COLO668 (cell line): ENCODE results near the gene SCN3A.
A peak's percentile ranks its signal among the peaks of the same experiment; 100 is the strongest.

Experiments
- DNase-seq: peaks from one replicate; lab custom pipeline; 2025; ENCODE audit not compliant: unreplicated experiment; lab: John Stamatoyannopoulos, UW

The SCN3A gene

DNA sequence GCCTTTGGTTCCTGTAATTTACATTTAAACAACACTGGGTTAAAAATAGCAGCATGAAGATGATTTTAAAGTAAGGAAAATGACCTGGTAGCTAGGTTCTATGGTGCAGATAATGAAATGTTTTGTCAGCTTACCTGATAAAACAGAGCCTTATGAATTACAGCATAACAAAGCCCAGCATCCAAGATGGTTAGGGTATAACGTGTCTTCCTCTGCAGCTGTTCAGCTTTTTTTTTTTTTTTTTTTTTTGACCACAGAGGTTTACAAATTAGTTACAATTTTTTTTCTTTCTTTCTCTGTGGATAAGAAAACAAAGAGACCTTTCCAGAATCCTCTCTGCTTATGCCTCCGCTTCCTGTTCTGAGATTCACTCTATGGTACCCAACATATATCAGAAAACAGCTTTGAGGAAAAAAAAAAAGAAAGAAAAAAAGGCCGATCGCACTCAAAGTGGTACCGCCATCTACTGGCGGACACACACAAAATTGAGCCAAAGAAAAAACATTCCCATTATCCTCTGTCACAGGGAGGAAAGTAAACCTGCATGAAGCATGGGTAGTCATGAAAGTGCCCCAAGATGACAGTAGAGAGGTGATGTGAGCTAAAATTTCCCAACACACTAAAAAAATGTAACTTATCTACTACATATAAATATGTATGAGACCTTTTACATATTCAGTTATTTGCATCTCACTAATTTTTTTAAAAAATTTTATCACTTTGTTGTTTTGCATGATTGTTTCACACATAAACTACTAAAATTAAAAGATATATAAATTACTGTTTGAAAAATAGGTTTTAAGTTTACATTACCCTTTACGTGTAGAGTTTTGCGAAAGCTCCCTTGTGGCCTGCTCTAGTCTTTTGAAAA is at the start of gene SCN3A:
Gene SCN3A, minus strand, starts transcription at position 362 of the 871 bp plus-strand sequence. CDS start 27,656 bp downstream, outside the sequence.
- peak; percentile 65 for DNase-seq

DNA sequence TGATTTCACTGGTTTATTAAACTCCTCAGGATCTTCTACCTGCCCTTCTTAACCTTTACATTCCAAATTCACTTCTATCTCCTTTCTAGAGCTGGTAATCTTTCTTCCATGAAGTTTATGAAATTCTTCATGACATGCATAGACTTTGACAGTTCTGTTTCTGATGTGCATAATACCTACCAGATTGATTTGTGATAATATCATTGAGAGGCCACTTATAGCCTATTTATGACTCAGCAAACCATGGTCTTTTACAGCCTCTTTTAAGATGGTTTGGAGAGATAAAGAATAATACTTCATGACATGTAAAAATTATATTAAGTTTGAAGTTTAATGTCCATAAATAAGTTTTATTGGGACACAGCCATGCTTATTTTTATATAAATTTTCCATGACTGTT is 49.3 kb upstream of the SCN3A start:
- no peak for DNase-seq

DNA sequence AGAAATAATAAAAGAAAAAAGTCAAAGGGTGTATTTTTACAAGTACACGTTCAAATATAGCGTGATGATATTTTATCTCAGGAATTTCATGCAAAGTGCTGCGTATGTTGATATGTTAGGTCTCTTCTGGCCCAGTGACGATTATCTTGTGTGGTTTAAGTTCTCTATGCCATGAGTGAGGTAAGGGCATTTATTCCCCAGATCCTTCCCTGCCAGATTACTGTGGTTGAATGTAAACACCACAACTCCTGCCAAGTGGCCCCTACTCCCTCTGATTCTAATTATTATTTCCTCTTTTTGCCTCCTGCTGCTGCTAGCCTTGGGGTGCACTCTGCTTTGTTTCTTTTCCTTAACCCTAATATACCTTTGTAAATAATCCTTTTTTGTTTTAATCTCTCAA is 47.5 kb upstream of the SCN3A start:
- no peak for DNase-seq

DNA sequence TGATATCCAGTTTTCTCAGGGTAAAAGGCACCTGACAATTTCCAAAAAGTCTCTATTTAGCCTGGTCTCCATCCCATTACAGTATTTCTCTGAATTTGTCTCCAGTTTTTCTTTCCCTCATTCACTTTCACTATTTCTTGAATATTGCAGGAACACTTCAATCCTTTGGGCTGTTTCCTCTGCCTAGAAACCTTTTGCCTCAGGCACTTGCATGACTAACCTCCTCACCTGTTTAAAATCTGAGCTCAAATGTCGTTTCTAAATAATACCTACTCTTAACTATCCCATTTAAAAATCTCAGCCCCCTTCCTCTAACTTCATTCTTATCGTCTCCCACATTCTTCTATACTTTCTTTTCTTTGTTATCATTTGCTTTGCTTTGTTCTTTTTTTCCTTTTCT is 44.4 kb upstream of the SCN3A start:
- no peak for DNase-seq

DNA sequence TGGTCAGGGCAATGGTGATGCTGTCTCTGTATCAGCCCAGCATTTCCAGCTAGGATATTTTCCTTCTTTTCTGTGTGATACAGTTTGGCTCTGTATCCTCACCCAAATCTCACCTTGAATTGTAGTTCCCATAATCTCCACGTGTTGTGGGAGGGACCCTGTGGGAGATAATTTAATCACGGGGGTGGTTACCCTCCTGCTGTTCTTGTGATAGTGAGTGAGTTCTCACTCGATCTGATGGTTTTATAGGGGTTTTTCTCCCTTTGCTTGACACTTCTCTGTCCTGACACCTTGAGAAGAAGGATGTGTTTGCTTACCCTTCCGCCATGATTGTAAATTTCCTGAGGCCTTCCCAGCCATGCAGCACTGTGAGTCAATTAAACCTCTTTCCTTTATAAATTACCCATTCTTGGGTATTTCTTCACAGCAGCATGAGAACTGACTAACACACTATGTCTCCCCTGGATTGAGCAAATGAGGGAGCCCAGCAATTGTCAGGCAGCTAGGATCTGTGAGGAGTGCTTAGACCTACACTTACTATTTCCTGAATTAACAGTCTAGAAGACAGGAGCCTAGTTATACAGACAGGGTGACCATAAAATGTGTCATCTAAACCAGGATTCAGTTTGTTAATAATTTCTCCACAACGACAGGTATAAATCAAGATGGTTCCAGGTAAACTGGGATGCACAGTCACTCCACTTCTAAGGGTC is 41.4 kb upstream of the SCN3A start:
- DNase-seq, result no peak

DNA sequence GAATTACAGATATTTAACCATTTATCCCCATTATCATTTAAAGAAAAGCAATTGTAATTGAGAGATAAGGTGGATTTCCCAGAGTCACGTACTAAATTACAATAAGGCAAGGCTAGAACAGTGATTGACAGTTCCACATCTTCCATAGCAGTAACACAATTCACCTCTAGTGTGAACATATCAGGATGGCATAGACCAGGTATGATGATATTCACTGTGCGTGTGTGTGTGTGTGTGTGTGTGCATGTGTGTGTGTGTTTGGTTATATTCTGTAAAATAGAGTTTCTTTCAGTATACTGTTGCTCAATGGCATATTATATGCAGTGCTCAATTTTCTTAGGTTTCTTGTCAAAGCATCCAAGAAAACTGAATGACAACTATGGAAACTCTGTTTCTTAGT is 37.1 kb upstream of the SCN3A start:
- no peak for DNase-seq

DNA sequence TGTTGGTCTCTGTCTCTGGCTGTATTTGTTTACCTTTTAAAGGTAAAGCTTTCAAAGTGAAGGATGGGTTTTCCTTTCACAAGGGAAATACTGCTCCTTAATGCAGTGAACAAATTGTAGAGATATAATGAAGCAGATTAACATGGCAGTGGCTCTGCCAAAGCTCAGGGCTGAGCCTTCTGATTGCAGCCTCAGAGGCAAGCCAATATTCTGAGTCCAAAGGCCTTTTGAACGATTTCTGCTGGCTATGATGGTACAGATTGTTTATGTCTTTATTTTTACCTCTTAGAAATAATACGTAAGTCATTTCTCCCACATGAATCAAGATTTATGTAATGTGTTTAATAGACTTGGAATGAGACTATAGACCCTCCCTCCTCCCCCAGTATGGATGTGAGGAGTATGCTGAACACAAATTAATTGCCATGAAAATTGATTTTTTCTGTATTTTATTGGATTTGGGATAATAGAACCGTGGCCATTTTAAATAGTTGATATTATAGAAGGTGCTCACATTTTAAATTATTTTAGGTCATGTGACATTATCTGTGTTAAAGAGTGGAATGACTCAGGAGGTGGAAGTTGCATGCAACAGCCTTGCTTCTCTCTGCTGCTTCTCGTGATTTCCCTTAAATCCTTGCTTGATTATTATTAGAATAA is 36.1 kb upstream of the SCN3A start:
- DNase-seq, result no peak

DNA sequence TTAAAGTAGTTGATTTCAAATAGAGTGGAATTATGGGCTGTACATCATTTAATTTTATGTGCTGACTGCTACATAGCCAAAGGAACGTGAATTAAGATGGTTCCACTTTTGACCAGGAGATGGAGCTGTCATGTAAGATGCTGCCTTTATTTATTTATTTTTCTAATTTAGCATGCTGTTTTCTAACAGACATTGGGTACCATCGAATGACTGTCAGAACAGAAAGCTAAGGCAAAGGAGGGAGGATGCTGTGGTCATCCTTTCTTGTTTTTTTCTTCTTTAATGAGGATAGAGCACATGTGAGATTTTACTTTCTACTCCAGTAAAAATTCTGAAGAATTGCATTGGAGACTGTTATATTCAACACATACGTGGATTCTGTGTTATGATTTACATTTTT is 35.4 kb upstream of the SCN3A start, which contains the start of gene SCN2A:
Gene SCN2A, plus strand, starts transcription at position 185 of the 400 bp plus-strand sequence. CDS start 56,410 bp downstream, outside the sequence.
- DNase-seq, result peak; percentile 37

DNA sequence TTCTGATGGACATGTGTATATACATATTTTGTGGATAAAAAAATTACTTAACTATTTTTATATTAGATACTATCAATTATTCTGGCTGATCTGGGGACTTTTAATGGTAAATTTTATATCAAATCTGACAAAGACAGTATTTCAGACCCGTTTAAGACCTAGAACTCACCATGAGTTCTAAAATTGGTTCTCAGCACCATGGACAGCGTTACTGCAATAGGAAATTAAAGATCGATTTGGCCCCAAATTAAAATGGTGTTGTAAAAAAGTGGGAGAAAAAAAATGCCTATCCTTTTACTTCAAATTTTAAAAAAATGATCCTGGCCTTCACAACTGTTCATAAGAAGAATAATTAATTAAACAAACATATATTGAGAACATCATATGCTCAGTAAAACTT is 34.4 kb upstream of the SCN3A start:
- DNase-seq, result no peak

DNA sequence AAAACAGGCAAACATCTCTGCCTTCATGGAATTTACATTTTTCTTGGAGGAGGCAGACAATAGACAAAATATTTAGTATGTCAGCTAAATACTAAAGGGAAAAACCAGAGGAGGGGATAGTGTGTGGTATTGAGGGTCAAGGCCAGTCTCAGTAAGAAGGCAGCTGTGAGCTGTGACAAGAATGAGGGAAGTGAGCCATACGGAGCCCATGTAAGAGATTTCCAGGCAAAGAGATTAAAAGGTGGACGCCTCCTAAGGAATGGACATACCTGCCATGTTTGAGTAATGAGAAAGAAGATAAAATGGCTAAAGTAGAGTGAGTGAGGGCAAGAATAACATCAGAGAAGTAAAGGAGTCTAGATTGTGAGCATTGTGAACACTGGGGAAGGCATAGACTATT is 33.2 kb upstream of the SCN3A start:
- no peak for DNase-seq

DNA sequence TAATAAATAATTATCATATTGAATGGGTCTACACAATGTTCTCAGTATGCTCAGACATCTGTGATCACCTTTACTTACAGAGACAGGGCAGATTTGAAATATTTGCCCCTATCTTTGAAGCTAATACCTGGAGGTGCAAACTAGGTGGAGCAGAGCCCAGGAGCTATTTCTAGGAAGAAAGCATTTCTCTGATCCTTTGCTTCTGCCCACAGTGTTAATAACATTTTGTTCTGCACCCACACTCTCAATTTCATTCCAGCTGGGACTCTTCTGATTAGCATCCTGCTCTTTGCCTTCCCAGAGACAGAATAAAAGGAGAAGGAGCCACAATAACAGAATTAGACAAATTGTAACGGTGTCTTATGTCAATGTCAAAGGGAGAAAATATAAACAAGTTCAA is 23.7 kb upstream of the SCN3A start:
- DNase-seq, result no peak

DNA sequence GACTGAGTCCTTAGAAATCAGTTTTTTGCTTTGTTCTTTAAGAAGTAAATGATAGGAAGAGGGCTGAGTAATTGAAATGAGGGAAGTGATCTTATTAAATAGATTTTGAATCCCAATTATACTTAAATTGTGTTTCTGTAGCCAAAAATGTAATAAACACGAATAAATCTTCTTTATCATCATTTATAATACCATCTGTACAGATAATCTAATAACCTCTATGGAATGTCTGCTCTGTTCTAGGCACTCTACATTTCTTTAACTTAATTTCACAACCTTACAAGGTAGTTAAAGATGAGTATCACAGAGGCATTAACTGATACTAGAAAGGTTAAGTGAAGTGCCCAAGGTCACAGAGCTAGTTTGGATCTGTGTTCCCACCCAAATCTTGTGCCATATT is 21.1 kb upstream of the SCN3A start:
- DNase-seq, result no peak

DNA sequence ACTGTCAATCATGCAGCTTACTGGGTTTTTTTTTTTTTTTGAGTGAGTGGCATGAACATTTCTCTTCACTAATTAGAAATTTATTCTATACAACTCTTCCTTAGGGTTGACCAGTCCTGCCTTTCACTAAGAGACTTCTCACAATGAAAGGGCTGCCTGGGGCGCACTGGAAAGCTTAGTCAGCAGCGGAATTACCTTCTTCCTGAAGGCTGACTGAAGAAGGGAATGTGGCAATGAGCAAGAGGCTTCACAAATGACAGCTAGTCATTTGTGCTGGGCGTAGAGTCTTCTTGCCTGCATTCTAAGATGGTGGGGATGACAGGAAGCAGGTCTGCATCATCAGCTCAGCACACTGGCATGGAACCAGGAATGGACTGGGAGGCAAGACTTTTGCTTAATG is 15.6 kb upstream of the SCN3A start:
- DNase-seq, result no peak

DNA sequence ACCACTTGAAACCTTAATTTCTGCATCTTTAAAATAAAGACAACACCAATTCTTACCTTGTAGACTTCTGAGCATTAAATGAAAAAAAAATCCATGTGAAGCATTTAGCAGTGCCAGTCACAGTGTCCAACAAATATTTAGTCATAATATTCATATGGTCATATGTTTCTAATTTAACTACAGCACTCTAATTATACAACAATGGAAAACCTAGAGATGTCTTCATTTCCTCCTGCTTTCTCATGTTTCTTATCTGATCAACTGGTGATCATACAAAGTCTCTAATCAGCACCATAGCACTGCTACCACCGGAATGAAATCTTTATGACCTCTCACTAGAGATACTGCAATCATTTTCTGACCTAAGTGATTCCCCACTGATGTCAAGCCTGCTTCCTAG is 10.2 kb upstream of the SCN3A start:
- no peak for DNase-seq

DNA sequence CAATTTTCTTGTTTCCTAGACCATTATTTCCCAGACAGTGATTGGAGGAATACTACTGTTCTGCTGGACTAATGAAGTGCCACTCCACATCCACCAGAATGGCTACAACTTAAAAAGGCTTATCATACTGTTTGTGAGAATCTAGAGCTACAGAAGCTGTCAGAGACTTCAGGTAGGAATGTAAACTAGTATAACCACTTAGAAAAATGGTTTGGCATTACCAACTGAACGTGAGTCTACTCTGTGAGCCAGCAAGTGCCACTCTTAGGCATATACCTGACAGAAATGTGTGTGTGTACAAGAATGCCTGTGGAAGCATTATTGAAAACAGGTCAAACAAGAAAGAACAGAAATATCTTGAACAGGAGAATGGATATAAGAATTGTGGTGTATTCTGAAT is 4.2 kb upstream of the SCN3A start:
- no peak for DNase-seq

DNA sequence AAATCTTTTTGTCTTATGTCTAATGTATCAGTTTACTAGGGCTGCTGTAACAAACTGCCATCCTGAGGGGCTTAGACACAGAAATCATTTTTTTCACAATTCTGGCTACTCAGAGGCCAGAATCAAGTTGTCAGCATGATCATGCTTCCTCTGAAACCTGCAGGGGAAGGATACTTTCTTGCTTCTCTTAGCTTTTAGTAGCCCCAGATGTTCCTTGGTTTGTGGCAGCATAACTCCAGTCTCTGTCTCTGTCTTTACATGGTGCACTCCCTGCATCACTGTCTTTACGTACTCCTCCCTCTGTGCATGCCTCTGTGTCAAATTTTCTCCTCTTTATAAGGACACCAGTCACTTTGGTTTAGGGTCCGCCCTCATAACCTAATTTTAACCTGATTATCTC is 2.0 kb upstream of the SCN3A start:
- DNase-seq, result no peak

DNA sequence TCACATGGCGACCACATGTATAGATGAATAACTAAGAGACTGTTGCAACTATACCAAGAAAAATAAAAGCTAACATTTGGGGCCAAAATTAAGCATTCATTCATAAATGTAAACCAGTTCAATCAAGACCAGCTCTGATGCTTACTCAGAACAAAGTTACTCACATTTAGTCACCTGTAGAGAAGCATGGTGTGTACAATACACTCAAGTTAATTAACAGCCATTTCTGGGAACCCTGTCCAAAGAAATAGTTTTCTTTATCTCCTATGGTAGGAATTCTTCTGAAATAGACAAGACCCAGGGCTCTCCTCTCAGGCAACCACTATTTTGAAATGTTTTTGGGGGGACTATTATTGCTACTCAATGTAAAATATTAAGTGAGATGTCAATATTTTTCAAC is 1.6 kb downstream of the SCN3A start:
- no peak for DNase-seq

DNA sequence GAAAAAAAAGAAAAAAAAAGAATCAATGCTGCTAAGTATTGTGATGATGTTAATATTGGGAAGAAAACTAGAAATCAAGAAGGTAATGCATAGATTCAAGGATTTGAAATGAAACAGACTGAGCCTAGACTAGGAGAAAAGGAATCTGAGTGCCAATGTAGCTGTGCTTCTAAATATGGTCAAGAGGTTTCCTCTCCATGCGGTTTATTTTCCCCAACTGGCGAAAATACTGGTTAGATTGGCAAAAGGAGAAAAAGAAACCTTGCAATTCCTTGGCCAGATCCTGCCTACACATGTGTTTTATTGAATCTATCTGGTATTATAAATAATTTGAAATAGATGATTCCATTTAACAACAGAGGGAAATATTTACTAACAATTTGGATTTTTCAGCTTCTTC is 5.7 kb downstream of the SCN3A start:
- no peak for DNase-seq

DNA sequence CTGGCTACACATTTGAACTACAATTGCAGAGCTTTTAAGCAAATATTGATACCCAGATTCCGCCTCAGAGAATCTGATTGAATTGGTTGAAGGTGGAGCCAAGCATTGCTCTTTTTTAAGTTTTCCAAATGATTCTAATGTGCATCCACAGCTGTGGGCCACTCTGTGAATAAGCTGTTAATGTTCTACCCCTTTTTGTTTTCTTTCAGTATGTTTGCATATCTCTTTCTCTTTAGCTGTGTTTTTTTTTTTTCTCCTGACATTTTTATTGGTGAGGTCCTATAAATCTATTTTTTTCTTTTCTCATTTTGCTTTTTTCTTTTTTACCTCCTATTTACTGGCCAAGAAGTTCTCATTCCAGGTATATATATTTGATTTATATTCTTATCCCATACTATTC is 6.5 kb downstream of the SCN3A start:
- no peak for DNase-seq

DNA sequence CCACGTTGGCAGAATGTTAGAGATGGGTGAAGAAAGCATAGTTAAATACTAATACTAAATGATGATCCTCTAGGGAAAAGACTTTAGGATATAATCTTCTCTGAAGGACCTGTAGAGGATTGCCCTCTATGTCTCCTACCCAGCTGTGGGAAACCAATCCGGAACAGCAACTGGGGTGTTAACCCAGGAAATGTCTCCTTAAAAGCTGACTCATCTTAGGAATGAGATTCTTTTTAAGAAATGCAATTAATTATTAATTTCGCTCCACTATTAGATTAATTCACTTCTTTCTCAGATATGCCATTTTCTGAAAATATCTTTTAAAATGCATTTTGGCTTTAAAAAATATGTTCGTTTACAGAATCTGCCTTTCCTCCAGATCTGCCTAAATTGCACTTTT is 7.4 kb downstream of the SCN3A start:
- no peak for DNase-seq

DNA sequence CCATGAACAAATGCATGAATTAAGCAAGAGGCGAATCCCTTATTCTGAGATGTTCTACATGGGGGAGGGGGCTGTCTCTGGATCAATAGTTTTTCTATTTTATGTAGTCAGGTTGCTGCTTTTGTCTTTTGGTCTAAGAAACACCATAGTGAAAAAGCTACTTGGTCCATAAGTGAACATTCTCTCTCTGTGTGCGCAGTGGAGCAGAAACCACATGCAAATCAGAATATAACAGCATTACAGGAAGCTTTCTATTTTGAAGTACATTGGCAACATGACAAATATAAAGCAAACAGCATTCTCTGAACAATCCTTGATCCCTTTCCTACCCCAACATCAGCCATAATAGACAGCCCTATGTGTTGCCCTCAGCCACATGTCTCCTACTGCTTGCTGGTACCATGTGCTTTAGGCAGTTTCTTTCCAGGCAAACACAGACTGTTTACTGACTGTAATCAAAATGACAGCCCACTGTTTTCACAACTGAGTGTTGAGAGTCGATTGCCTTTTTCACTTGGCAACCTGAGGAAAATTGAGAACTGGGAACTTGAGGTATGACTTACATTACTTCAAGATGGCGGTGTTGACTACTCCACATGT is 10.6 kb downstream of the SCN3A start:
- DNase-seq, result peak; percentile 71
